ENCODE data around the gene FGA.

- no peak for TF ChIP-seq CTCF (conservative IDR thresholded peaks at IDR 0.05)
- no peak for TF ChIP-seq EZH2 (IDR thresholded peaks at IDR 0.05; ENCODE audit: low read depth)
These were observed 21.5 kb downstream of the FGA start for GRCh38 chr4:154569028-154569427.
